PC-9 (cell line): Measurements from ENCODE around the gene FOXA3. TPM values are rescaled to one million over a fixed set of nuclear protein-coding genes. Genes with fewer than 3 reads are reported as not detected.

Experiments used
- BruUV-seq: library from RNA; stranded (reverse); fragments of 400-500 nt; replicated peaks from 2 replicates; lab custom pipeline; 2021; lab: Mats Ljungman, UMichigan
- CTCF ChIA-PET: fragments of 300-600 bp; sonication (Branson Sonifier 250); formaldehyde crosslinking; loops from one replicate; lab custom pipeline; 2022; ENCODE audit warnings: antibody characterized with exemption; lab: Charles Lee
- POLR2A ChIA-PET: fragments of 300-600 bp; sonication (Branson Sonifier 250); formaldehyde crosslinking; loops from one replicate; lab custom pipeline; 2022; ENCODE audit warnings: antibody characterized with exemption; ENCODE audit not compliant: unreplicated experiment; lab: Charles Lee
- DNase-seq, 2 experiments: peaks; one replicate each; pipeline versions ENCODE4 v3.0.0 to v3.0.0-alpha.2; 2015 to 2022; ENCODE audit warnings: mixed read lengths in 1 of 2
- H2AFZ ChIP-seq: fragments of 200-600 bp; sonication (generic); 2 replicates; pipeline ENCODE4 v1.8.1; 2017; ENCODE audit warnings: antibody characterized with exemption
- H3F3A ChIP-seq: fragments of 200-600 bp; sonication (generic); 2 replicates; pipeline ENCODE4 v1.8.1; 2017; ENCODE audit warnings: antibody characterized with exemption, mild to moderate bottlenecking, low read depth; ENCODE audit not compliant: insufficient read depth
- H3K27ac ChIP-seq: fragments of 200-600 bp; sonication (generic); 2 replicates; pipeline ENCODE4 v1.6.1; 2016; ENCODE audit warnings: mixed run types
- H3K27me3 ChIP-seq: fragments of 200-600 bp; sonication (generic); 2 replicates; pipeline ENCODE4 v1.6.1; 2016; ENCODE audit warnings: low read depth, mixed run types; ENCODE audit not compliant: insufficient read depth
- H3K36me3 ChIP-seq: fragments of 200-600 bp; sonication (generic); 2 replicates; pipeline ENCODE4 v1.6.1; 2016; ENCODE audit warnings: low read depth, mixed run types
- H3K4me1 ChIP-seq: fragments of 200-600 bp; sonication (generic); replicated peaks from 2 replicates; pipeline ENCODE4 v1.6.1; 2016; ENCODE audit warnings: mixed run types; ENCODE audit not compliant: insufficient read depth
- H3K4me2 ChIP-seq: fragments of 200-600 bp; sonication (generic); 2 replicates; pipeline ENCODE4 v1.6.1; 2017; ENCODE audit warnings: mixed run types
- H3K4me3 ChIP-seq: fragments of 200-600 bp; sonication (generic); 2 replicates; pipeline ENCODE4 v1.6.1; 2016; ENCODE audit warnings: mixed run types
- H3K79me2 ChIP-seq: fragments of 200-600 bp; sonication (generic); 2 replicates; pipeline ENCODE4 v1.6.1; 2017; ENCODE audit warnings: low read depth, mixed run types
- H3K9me2 ChIP-seq: fragments of 200-600 bp; sonication (generic); 2 replicates; pipeline ENCODE4 v1.8.1; 2017; ENCODE audit warnings: mild to moderate bottlenecking; ENCODE audit not compliant: insufficient read depth
- H3K9me3 ChIP-seq: fragments of 200-600 bp; sonication (generic); 2 replicates; pipeline ENCODE4 v1.8.1; 2016; ENCODE audit warnings: low read depth; ENCODE audit not compliant: insufficient read depth
- H4K20me1 ChIP-seq: fragments of 200-600 bp; sonication (generic); 2 replicates; pipeline ENCODE4 v1.8.1; 2017; ENCODE audit not compliant: insufficient read depth
- CTCF ChIP-seq: fragments of 200-600 bp; sonication (generic); conservative IDR thresholded peaks from 2 replicates; pipeline ENCODE4 v1.6.1; 2017; ENCODE audit warnings: mixed run types, antibody characterized with exemption, mild to moderate bottlenecking, moderate library complexity
- EZH2 ChIP-seq: fragments of 200-600 bp; sonication (generic); IDR thresholded peaks from 2 replicates; pipeline ENCODE4 v1.8.0; 2017; ENCODE audit warnings: antibody characterized with exemption, low read depth
- intact Hi-C: fragments of 100-400 bp; cut with micrococcal nuclease; formaldehyde crosslinking; loops from one replicate; pipeline ENCODE4 v1.10.0; 2022; ENCODE audit not compliant: unreplicated experiment
- total RNA-seq: library from RNA; stranded (reverse); gene quantifications from 2 replicates; pipeline ENCODE4 v1.2.3, GENCODE V29; 2021

Gene FOXA3
- total RNA-seq, 1 experiment from 2014 or later = not detected

- POLR2A ChIA-PET = no interaction called here
- Histone ChIP-seq H3K79me2 (peaks cover 17% of the 10 kb centered on the region), H3K27ac (no peak overlapping the region), H3K4me1 (peaks cover 17% of the 10 kb centered on the region), H3F3A (peaks cover 29% of the 10 kb centered on the region), H3K4me2 (no peak overlapping the region), H3K36me3 (peaks cover 16% of the 10 kb centered on the region; the same call in 1 of the 2 replicates), H3K27me3 (no peaks in the 10 kb centered on the region), H3K4me3 (no peak overlapping the region), H4K20me1 (no peaks in the 10 kb centered on the region), H3K9me3 (no peaks in the 10 kb centered on the region), H2AFZ (no peak overlapping the region), H3K9me2 (no peaks in the 10 kb centered on the region)
- BruUV-seq = no TSS peak
- intact Hi-C loops = no loop called here
- no peak for DNase-seq
- TF ChIP-seq CTCF (no peak), EZH2 (no peak)
- CTCF ChIA-PET = no interaction called here
Measured at GRCh38 chr19:45899253-45899652, 35.1 kb downstream of the FOXA3 start.

GRCh38 chr19:45899919-45900589 is 35.9 kb downstream of the FOXA3 start:
- H3K9me2 ChIP-seq = no peaks in the 10 kb centered on the region
- peaks cover 29% of the 10 kb centered on the region for H3F3A ChIP-seq
- peaks cover 17% of the 10 kb centered on the region for H3K4me1 ChIP-seq
- H3K9me3 ChIP-seq = no peaks in the 10 kb centered on the region
- H3K79me2 ChIP-seq = peaks cover 17% of the 10 kb centered on the region
- no peaks in the 10 kb centered on the region for H4K20me1 ChIP-seq
- no peak overlapping the region for H3K27ac ChIP-seq
- no peaks in the 10 kb centered on the region for H3K27me3 ChIP-seq
- intact Hi-C loops = no loop called here
- ChIA-PET POLR2A (interaction anchor here (0.7 kb wide), 1 partner anchor 14 kb away, joined by 3 read pairs; no protein-coding TSS in a partner anchor), CTCF (interaction anchor here (0.5 kb wide), 1 partner anchor 258 kb away, joined by 9 read pairs; no protein-coding TSS in a partner anchor)
- BruUV-seq = no TSS peak
- peaks cover 16% of the 10 kb centered on the region; the same call in 1 of the 2 replicates for H3K36me3 ChIP-seq
- H3K4me2 ChIP-seq = peak overlapping the region; percentile 99; the same call in 1 of the 2 replicates
- TF ChIP-seq EZH2 = no peak
- no peak for TF ChIP-seq CTCF
- no peak overlapping the region for H3K4me3 ChIP-seq
- no peak for DNase-seq
- H2AFZ ChIP-seq = no peak overlapping the region

- Histone ChIP-seq H3F3A (peaks cover 33% of the 10 kb centered on the region), H3K4me3 (no peak overlapping the region), H4K20me1 (no peaks in the 10 kb centered on the region), H3K9me3 (no peaks in the 10 kb centered on the region), H2AFZ (no peak overlapping the region), H3K27ac (no peak overlapping the region), H3K27me3 (no peaks in the 10 kb centered on the region), H3K4me2 (peak overlapping the region; percentile 99), H3K4me1 (peaks cover 21% of the 10 kb centered on the region), H3K79me2 (peaks cover 17% of the 10 kb centered on the region), H3K36me3 (peaks cover 16% of the 10 kb centered on the region; the same call in 1 of the 2 replicates), H3K9me2 (no peaks in the 10 kb centered on the region)
- no peak for TF ChIP-seq CTCF
- TF ChIP-seq EZH2 = no peak
- ChIA-PET CTCF (interaction anchor here (0.7 kb wide), 2 partner anchors 89 to 108 kb away, joined by 13 to 15 read pairs; no protein-coding TSS in a partner anchor), POLR2A (interaction anchor here (0.7 kb wide), 1 partner anchor 13 kb away, joined by 3 read pairs; no protein-coding TSS in a partner anchor)
- intact Hi-C loops = no loop called here
- BruUV-seq = TSS peak; percentile 31
- DNase-seq = no peak
Measured at GRCh38 chr19:45900738-45901431, 36.8 kb downstream of the FOXA3 start.
